HEK293 (cell line): ENCODE measurements around the gene AP1S1.

Experiments
- SALL2 ChIP-seq: fragments of 450-650 bp; formaldehyde crosslinking; IDR thresholded peaks from 2 replicates; pipeline ENCODE4 v1.5.0; 2017; ENCODE audit warnings: missing biosample characterization, mild to moderate bottlenecking, missing genetic modification characterization, borderline replicate concordance
- TF ChIP-seq, protein P1 (sequence below): fragments of 450-650 bp; formaldehyde crosslinking; IDR thresholded peaks from 2 replicates; pipeline ENCODE4 v1.5.1; 2016; ENCODE audit warnings: missing biosample characterization, missing genetic modification characterization

DNA sequence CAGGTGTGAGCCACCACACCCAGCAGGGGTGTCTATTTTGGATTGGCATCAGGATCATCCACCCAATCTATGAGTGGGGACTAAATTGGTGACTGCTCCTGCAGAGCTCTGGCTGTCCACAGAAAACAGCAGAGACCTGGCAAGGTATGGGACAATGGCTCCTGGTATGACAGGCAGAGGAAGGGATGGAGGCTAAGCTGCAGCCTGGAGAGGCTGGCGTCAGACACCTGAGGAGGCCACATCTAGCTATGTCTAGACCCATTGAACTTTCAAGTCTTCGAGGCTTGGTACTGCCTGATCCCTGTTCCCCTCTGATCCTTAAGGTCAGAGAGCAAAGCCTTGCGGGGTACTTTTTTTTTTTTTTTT, 30.6 kb upstream of the AP1S1 start:
- TF ChIP-seq SALL2 (tag by site-specific recombination), result no peak
- TF ChIP-seq, protein P1, sequence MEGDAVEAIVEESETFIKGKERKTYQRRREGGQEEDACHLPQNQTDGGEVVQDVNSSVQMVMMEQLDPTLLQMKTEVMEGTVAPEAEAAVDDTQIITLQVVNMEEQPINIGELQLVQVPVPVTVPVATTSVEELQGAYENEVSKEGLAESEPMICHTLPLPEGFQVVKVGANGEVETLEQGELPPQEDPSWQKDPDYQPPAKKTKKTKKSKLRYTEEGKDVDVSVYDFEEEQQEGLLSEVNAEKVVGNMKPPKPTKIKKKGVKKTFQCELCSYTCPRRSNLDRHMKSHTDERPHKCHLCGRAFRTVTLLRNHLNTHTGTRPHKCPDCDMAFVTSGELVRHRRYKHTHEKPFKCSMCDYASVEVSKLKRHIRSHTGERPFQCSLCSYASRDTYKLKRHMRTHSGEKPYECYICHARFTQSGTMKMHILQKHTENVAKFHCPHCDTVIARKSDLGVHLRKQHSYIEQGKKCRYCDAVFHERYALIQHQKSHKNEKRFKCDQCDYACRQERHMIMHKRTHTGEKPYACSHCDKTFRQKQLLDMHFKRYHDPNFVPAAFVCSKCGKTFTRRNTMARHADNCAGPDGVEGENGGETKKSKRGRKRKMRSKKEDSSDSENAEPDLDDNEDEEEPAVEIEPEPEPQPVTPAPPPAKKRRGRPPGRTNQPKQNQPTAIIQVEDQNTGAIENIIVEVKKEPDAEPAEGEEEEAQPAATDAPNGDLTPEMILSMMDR (tag by site-specific recombination), result no peak
